ENCODE data around the gene NSMCE1. TPM values are rescaled to one million over a fixed set of nuclear protein-coding genes. Genes with fewer than 3 reads are reported as not detected.

NSMCE1 gene
- total RNA-seq, 1 experiment from 2014 or later: 45.7 TPM

DNA sequence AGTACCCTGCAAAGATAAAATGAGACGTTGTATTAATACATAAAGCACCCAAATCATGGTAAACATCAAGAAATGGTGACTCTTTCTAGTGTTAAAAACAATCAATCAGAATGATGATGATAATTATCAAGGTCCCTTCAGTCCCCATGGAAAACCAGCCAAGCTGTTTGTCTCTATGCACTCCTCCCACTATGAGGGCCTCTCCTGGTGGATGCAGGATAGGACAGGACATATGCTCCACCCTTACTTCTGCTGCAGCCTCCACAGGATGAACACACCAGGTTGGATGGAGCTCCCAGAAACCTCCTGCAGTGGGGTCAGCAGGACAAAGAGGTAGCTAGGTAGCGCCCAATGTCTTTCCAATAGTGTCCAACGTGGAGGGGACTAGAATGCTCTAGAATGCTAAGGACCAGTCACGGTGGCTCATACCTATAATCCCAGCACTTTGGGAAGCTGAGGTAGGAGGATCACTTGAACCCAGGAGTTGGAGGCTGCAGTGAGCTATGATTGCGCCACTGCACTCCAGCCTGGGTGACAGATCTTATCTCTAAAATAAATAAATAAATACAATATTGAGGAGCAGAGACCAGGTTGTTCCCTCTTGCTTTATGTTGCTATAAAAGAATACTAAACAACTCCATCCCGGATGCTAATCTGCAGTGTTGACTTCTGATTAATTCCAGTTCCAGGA is 75.1 kb downstream of the NSMCE1 start:
- no peak overlapping the region for H3K4me3 ChIP-seq (ENCODE audit: low read depth, low read length, poor library complexity, severe bottlenecking)
- no peaks in the 10 kb centered on the region for H3K9me3 ChIP-seq (ENCODE audit: low read depth, low read length, poor library complexity, severe bottlenecking)
- no TSS peak for BruUV-seq (replicated peaks)
- TF ChIP-seq EZH2 (IDR thresholded peaks at IDR 0.05; ENCODE audit: borderline replicate concordance, low read depth, low read length, poor library complexity, severe bottlenecking): no peak
- TF ChIP-seq, protein P1, sequence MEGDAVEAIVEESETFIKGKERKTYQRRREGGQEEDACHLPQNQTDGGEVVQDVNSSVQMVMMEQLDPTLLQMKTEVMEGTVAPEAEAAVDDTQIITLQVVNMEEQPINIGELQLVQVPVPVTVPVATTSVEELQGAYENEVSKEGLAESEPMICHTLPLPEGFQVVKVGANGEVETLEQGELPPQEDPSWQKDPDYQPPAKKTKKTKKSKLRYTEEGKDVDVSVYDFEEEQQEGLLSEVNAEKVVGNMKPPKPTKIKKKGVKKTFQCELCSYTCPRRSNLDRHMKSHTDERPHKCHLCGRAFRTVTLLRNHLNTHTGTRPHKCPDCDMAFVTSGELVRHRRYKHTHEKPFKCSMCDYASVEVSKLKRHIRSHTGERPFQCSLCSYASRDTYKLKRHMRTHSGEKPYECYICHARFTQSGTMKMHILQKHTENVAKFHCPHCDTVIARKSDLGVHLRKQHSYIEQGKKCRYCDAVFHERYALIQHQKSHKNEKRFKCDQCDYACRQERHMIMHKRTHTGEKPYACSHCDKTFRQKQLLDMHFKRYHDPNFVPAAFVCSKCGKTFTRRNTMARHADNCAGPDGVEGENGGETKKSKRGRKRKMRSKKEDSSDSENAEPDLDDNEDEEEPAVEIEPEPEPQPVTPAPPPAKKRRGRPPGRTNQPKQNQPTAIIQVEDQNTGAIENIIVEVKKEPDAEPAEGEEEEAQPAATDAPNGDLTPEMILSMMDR (conservative IDR thresholded peaks at IDR 0.05; ENCODE audit: low read depth, low read length): 0 out of 2 replicates have a peak, but pooled peaks have one; percentile 14
- intact Hi-C loops (cut with micrococcal nuclease; ENCODE audit: unreplicated experiment): no loop called here
- no peak for DNase-seq (ENCODE audit: low spot score)
- POLR2A ChIA-PET (ENCODE audit: low non-redundant PET): no interaction called here
- H3K4me1 ChIP-seq (ENCODE audit: insufficient read depth, low read length, poor library complexity, severe bottlenecking): peaks cover 10% of the 10 kb centered on the region
- CTCF ChIA-PET: interaction anchor here (0.7 kb wide), 1 partner anchor 230 kb away, joined by 3 read pairs; no protein-coding TSS in a partner anchor
- H3K27ac ChIP-seq (ENCODE audit: low read depth, low read length, poor library complexity, severe bottlenecking): no peak overlapping the region
- H3K27me3 ChIP-seq (replicated peaks; ENCODE audit: insufficient read depth, low read depth, low read length, poor library complexity): no peaks in the 10 kb centered on the region
- H3K36me3 ChIP-seq (ENCODE audit: insufficient read depth, low read length, poor library complexity, severe bottlenecking): no peaks in the 10 kb centered on the region

DNA sequence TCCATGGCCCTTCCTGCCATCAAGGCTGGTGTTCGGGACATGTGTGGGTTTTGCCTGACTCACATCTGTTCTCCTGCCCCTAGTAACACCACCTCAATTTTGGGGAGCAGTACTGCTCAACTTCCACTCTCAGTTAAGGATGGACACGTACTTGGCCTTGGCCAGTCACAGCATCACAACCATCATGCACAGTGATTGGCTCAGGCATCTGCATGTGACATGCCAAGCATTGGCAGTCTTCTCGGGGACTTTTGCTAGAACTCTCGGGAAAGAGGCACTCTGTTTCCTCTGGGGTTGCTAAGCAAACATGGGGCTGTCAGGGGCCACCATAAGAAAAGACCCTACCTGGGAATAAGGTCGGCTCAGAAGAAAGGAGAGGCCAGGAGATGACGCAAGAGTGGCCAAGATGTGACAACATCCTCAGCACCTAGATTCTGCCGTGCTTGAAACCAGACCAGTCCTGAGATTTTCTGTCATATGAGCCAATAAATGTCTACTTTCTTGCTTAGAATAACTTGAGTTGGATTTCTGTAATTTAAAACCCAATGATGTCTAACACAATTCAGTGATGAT is 77.1 kb downstream of the NSMCE1 start:
- Histone ChIP-seq H3K36me3 (ENCODE audit: insufficient read depth, low read length, poor library complexity, severe bottlenecking) (no peaks in the 10 kb centered on the region), H3K9me3 (ENCODE audit: low read depth, low read length, poor library complexity, severe bottlenecking) (no peaks in the 10 kb centered on the region), H3K4me1 (ENCODE audit: insufficient read depth, low read length, poor library complexity, severe bottlenecking) (no peaks in the 10 kb centered on the region), H3K27ac (ENCODE audit: low read depth, low read length, poor library complexity, severe bottlenecking) (no peak overlapping the region), H3K27me3 (replicated peaks; ENCODE audit: insufficient read depth, low read depth, low read length, poor library complexity) (no peaks in the 10 kb centered on the region), H3K4me3 (ENCODE audit: low read depth, low read length, poor library complexity, severe bottlenecking) (no peak overlapping the region)
- TF ChIP-seq EZH2 (IDR thresholded peaks at IDR 0.05; ENCODE audit: borderline replicate concordance, low read depth, low read length, poor library complexity, severe bottlenecking): no peak
- TF ChIP-seq, protein P1 (conservative IDR thresholded peaks at IDR 0.05; ENCODE audit: low read depth, low read length): no peak
- ChIA-PET POLR2A (ENCODE audit: low non-redundant PET) (no interaction called here), CTCF (no interaction called here)
- no peak for DNase-seq (ENCODE audit: low spot score)
- BruUV-seq (replicated peaks): no TSS peak
- intact Hi-C loops (cut with micrococcal nuclease; ENCODE audit: unreplicated experiment): no loop called here

DNA sequence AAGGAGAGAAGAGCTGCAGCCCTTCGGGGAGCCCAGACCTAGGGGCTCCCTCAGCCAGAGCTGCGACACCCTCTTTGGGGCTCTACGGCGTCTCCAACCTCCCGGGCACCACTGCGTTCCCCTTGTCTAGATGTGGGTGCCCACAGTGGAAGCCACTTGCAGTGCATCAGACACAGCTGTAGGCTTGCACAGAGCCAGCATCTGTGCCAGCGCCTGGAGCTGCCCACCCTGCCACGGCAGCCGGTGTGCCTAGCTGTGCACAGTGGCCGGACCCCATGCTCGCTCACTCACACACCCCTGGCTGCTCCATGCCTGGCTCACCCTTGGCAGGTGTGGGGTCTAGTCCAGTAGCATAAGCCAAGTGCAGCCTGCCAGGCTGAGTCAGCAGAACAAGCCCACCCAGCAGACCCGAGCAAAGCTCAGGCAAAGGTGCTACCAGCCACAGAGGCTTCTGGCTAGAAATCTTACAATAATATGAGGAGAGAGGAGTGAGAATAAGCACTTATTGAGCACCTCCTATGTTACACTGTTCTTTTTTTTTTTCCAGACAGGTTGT is 78.2 kb downstream of the NSMCE1 start:
- no peaks in the 10 kb centered on the region for H3K4me1 ChIP-seq (ENCODE audit: insufficient read depth, low read length, poor library complexity, severe bottlenecking)
- TF ChIP-seq, protein P1 (conservative IDR thresholded peaks at IDR 0.05; ENCODE audit: low read depth, low read length): no peak
- TF ChIP-seq EZH2 (IDR thresholded peaks at IDR 0.05; ENCODE audit: borderline replicate concordance, low read depth, low read length, poor library complexity, severe bottlenecking): no peak
- no peaks in the 10 kb centered on the region for H3K27me3 ChIP-seq (replicated peaks; ENCODE audit: insufficient read depth, low read depth, low read length, poor library complexity)
- H3K36me3 ChIP-seq (ENCODE audit: insufficient read depth, low read length, poor library complexity, severe bottlenecking): no peaks in the 10 kb centered on the region
- no peak overlapping the region for H3K27ac ChIP-seq (ENCODE audit: low read depth, low read length, poor library complexity, severe bottlenecking)
- H3K4me3 ChIP-seq (ENCODE audit: low read depth, low read length, poor library complexity, severe bottlenecking): no peak overlapping the region
- no peak for DNase-seq (ENCODE audit: low spot score)
- no peaks in the 10 kb centered on the region for H3K9me3 ChIP-seq (ENCODE audit: low read depth, low read length, poor library complexity, severe bottlenecking)
- intact Hi-C loops (cut with micrococcal nuclease; ENCODE audit: unreplicated experiment): no loop called here
- ChIA-PET CTCF (no interaction called here), POLR2A (ENCODE audit: low non-redundant PET) (no interaction called here)
- no TSS peak for BruUV-seq (replicated peaks)

Measured in A673 (cell line).